ENCODE data around the gene CC2D2B. TPM values are rescaled to one million over a fixed set of nuclear protein-coding genes. Genes with fewer than 3 reads are reported as not detected.
"Not testable (repeated sequence)": the region's sequence is repeated elsewhere in the genome, so short reads cannot be mapped to it uniquely, and the experiment has no call there.

Gene CC2D2B
- total and polyA plus RNA-seq, 4 donors, result 0.29 to 5.0 (median 0.72) TPM

- no peak overlapping the region for H3K4me3 ChIP-seq
- TF ChIP-seq CTCF (IDR thresholded peaks at IDR 0.05; ENCODE audit: control extremely low read depth, extremely low read depth), result no peak
- H3K9ac ChIP-seq (ENCODE audit: insufficient read depth in 1 of 2, low read length in 2 of 2), result no peak overlapping the region
- no peaks in the 10 kb centered on the region for H3K9me3 ChIP-seq (ENCODE audit: control insufficient read depth in 4 of 4, insufficient read depth in 3 of 4, low read length in 3 of 4)
- peaks cover 0 to 6% (median under 1%) of the 10 kb centered on the region in 4 donors for H3K36me3 ChIP-seq (ENCODE audit: control insufficient read depth in 4 of 4, insufficient read depth in 4 of 4, low read length in 4 of 4)
- peaks cover 0 to 7% (median 0%) of the 10 kb centered on the region in 5 donors for H3K4me1 ChIP-seq (ENCODE audit: control insufficient read depth in 5 of 5, insufficient read depth in 5 of 5, low read length in 5 of 5)
- H3K27me3 ChIP-seq (ENCODE audit: control insufficient read depth in 3 of 3, insufficient read depth in 3 of 3, low read length in 2 of 3), result no peaks in the 10 kb centered on the region
- WGBS, 2 donors, result 60 to 64% methylated on average over 4 of the region's 4 CpGs
- ATAC-seq (ENCODE audit: insufficient read depth, low FRiP score) (no peak), DNase-seq (no peak)
- no peak overlapping the region for H3K27ac ChIP-seq (ENCODE audit: low read depth in 1 of 2, low read length in 1 of 2)
Measured at GRCh38 chr10:95908450-95908849, 675 bp downstream of the CC2D2B start.

GRCh38 chr10:95909561-95909960, 1.8 kb downstream of the CC2D2B start:
- no peaks in the 10 kb centered on the region for H3K27me3 ChIP-seq (ENCODE audit: control insufficient read depth in 3 of 3, insufficient read depth in 3 of 3, low read length in 2 of 3)
- H3K36me3 ChIP-seq (ENCODE audit: control insufficient read depth in 4 of 4, insufficient read depth in 4 of 4, low read length in 4 of 4), result no peaks in the 10 kb centered on the region
- no peak overlapping the region for H3K9ac ChIP-seq (ENCODE audit: insufficient read depth in 1 of 2, low read length in 2 of 2)
- 86 to 95% methylated on average over 2 of the region's 2 CpGs for WGBS, 2 donors
- no peaks in the 10 kb centered on the region for H3K9me3 ChIP-seq (ENCODE audit: control insufficient read depth in 4 of 4, insufficient read depth in 3 of 4, low read length in 3 of 4)
- TF ChIP-seq CTCF (IDR thresholded peaks at IDR 0.05; ENCODE audit: control extremely low read depth, extremely low read depth), result no peak
- peaks cover 0 to 7% (median 0%) of the 10 kb centered on the region in 5 donors for H3K4me1 ChIP-seq (ENCODE audit: control insufficient read depth in 5 of 5, insufficient read depth in 5 of 5, low read length in 5 of 5)
- DNase-seq (no peak), ATAC-seq (ENCODE audit: insufficient read depth, low FRiP score) (no peak)
- no peak overlapping the region for H3K4me3 ChIP-seq
- no peak overlapping the region for H3K27ac ChIP-seq (ENCODE audit: low read depth in 1 of 2, low read length in 1 of 2)

- not testable (repeated sequence) for ATAC-seq (ENCODE audit: insufficient read depth, low FRiP score); H3K4me1 ChIP-seq (ENCODE audit: control insufficient read depth in 5 of 5, insufficient read depth in 5 of 5, low read length in 5 of 5); H3K36me3 ChIP-seq (ENCODE audit: control insufficient read depth in 4 of 4, insufficient read depth in 4 of 4, low read length in 4 of 4); H3K27me3 ChIP-seq (ENCODE audit: control insufficient read depth in 3 of 3, insufficient read depth in 3 of 3, low read length in 2 of 3); H3K9me3 ChIP-seq (ENCODE audit: control insufficient read depth in 4 of 4, insufficient read depth in 3 of 4, low read length in 3 of 4); H3K9ac ChIP-seq (ENCODE audit: insufficient read depth in 1 of 2, low read length in 2 of 2); DNase-seq; H3K4me3 ChIP-seq; H3K27ac ChIP-seq (ENCODE audit: low read depth in 1 of 2, low read length in 1 of 2)
Measured at GRCh38 chr10:95916039-95916438, 8.3 kb downstream of the CC2D2B start.

- TF ChIP-seq CTCF (IDR thresholded peaks at IDR 0.05; ENCODE audit: control extremely low read depth, extremely low read depth), result no peak
- no peak overlapping the region for H3K9ac ChIP-seq (ENCODE audit: insufficient read depth in 1 of 2, low read length in 2 of 2)
- no peaks in the 10 kb centered on the region for H3K4me1 ChIP-seq (ENCODE audit: control insufficient read depth in 5 of 5, insufficient read depth in 5 of 5, low read length in 5 of 5)
- ATAC-seq (ENCODE audit: insufficient read depth, low FRiP score) (no peak), DNase-seq (peak in 1 of 3 donors; percentile 1)
- WGBS, 2 donors, result 90 to 91% methylated on average over 6 of the region's 6 CpGs
- no peak overlapping the region for H3K4me3 ChIP-seq
- no peaks in the 10 kb centered on the region for H3K36me3 ChIP-seq (ENCODE audit: control insufficient read depth in 4 of 4, insufficient read depth in 4 of 4, low read length in 4 of 4)
- no peak overlapping the region for H3K27ac ChIP-seq (ENCODE audit: low read depth in 1 of 2, low read length in 1 of 2)
- no peaks in the 10 kb centered on the region for H3K9me3 ChIP-seq (ENCODE audit: control insufficient read depth in 4 of 4, insufficient read depth in 3 of 4, low read length in 3 of 4)
- H3K27me3 ChIP-seq (ENCODE audit: control insufficient read depth in 3 of 3, insufficient read depth in 3 of 3, low read length in 2 of 3), result no peaks in the 10 kb centered on the region
Measured at GRCh38 chr10:95920798-95921426, 13.1 kb downstream of the CC2D2B start.
